ENCODE data around the gene MDN1. TPM values are rescaled to one million over a fixed set of nuclear protein-coding genes. Genes with fewer than 3 reads are reported as not detected.

The MDN1 gene
- total RNA-seq, 2 donors from 2014 or later: 27.3 to 30.0 TPM

Other genes starting within 250 kb of the MDN1 start
- gene LYRM2, start 181.0 kb downstream of the MDN1 start, total RNA-seq: 10 to 100 TPM; 34.1 to 34.3 TPM
- 10 to 100 TPM; 18.2 to 18.8 TPM for gene CASP8AP2, start 10.1 kb upstream of the MDN1 start, total RNA-seq
- not detected for gene GJA10, start 74.7 kb upstream of the MDN1 start, total RNA-seq

Data from posterior vena cava (tissue), 2 donors.